Inflammatory macrophage (primary cell): ENCODE measurements around the gene SPATA16.
"Not testable (repeated sequence)": the region's sequence is repeated elsewhere in the genome, so short reads cannot be mapped to it uniquely, and the experiment has no call there.

Source experiments
- DNase-seq, 2 donors: peaks; one replicate each; pipeline ENCODE4 v3.0.0-alpha.2; 2020 to 2022

The SPATA16 gene

DNA sequence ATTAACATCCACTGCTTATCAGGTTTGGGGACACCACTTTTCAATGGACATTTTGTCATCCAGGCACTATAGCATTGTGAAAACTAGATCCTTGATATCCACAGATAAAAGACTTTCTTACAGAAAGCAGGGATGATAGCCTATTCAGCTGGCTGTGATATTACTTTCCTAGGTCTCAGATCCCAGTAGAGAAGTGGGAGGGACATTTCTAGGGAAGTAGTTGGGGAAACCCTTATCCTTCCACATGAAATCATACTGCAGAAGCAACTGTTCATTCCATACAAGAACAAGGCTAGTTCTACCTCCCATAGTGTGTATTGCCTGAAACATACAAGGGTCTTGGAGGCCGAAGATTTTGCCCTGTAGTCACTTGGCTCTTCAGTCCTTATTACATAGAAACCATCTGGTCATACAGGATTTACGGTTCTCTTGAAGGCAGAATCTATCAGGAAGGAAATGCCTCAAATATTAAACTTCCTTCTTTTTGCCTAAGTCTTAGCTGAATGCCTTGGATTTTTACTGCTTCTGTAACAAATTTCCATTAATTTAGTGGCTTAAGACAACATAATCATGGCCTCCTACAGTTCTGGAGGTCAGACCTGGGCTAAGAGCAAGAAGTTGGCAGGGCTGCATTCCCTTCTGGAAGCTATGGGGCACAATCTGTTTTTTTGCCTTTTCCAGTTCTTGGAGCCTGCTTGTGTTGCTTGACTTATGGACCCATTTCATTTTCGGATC is 271.1 kb downstream of the SPATA16 start:
- no peak for DNase-seq

DNA sequence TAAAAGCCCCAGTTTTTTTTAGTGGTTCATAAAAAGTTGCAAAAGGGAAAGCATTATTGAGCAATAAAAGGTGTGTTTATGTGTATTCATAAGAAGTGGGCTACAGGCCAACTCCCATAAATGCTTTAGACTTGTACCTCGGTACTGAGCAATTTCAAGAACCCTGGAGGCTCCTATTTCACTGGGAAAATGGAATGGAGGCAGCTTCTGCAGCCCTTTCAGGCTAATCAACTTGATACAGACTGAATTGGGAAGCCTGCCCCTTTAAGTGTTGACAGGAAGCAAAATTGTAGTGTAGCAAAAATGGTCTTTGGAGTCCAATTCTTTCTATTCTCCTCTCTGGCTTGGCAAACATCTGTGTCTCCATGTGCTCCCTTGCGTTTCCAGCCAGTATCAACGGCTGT is 271.7 kb downstream of the SPATA16 start:
- DNase-seq: no peak

DNA sequence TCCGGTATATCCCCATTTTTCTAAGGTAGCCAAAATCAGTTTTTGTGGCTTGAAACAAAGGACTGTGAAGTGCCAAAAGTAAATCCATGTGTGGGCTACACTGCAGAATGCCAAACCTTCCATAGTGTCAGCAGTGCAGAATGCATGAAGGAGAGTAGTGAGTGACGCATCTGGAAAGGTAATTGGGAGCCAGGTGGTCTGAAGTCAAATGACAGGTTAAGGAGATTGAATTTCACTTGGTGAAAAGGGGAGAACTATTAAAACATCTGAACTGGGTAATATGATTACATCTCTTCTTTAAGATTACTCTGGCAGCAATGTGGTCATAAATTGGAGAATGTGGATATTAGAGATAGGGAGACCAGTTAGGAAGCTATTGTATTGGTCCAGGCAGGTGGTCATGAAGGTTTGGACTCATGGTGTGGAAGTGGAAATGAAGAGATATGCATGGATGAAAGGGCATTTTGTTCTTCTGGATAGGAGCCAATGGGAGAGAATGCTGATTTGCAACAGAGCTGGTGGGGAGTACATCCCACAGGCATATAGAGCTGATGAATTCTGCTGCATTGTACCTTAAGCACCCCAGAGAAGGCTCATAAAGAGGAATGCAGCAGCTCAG is 272.3 kb downstream of the SPATA16 start:
- DNase-seq: no peak

DNA sequence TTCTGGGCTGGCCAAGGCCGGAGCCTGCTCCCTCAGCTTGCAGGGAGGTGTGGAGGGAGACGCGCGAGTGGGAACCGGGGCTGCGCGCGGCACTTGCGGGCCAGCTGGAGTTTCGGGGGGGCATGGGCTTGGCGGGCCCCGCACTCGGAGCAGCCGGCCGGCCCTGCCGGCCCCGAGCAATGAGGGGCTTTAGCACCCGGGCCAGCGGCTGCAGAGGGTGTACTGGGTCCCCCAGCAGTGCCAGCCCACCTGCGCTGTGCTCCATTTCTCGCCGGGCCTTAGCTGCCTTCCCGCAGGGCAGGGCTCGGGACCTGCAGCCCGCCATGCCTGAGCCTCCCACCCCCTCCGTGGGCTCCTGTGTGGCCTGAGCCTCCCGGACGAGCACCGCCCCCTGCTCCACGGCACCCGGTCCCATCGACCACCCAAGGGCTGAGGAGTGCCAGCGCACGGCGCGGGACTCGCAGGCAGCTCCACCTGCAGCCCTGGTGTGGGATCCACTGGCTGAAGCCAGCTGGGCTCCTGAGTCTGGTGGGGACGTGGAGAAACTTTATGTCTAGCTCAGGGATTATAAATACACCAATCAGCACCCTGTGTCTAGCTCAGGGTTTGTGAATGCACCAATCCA is 274.2 kb downstream of the SPATA16 start:
- not testable (repeated sequence) for DNase-seq

DNA sequence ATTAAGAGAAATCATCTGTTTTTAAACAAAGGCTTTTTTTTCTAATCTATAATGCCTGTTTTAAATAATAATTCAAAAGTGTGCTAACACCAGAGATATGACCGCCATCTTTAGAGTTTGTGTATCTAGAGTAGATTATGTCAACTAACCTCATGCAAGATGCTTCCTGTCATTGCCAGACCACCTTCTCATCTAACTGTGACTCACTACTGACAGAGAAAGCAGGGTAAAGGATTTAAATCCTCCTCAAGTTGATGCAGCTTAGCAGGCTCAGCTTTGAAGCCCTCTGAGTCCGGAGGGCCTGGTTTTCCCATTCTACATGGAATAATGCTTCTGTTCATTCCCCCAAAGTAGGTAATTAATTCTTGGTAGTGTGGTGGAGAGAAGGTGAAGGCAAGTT is 282.0 kb downstream of the SPATA16 start:
- no peak for DNase-seq

DNA sequence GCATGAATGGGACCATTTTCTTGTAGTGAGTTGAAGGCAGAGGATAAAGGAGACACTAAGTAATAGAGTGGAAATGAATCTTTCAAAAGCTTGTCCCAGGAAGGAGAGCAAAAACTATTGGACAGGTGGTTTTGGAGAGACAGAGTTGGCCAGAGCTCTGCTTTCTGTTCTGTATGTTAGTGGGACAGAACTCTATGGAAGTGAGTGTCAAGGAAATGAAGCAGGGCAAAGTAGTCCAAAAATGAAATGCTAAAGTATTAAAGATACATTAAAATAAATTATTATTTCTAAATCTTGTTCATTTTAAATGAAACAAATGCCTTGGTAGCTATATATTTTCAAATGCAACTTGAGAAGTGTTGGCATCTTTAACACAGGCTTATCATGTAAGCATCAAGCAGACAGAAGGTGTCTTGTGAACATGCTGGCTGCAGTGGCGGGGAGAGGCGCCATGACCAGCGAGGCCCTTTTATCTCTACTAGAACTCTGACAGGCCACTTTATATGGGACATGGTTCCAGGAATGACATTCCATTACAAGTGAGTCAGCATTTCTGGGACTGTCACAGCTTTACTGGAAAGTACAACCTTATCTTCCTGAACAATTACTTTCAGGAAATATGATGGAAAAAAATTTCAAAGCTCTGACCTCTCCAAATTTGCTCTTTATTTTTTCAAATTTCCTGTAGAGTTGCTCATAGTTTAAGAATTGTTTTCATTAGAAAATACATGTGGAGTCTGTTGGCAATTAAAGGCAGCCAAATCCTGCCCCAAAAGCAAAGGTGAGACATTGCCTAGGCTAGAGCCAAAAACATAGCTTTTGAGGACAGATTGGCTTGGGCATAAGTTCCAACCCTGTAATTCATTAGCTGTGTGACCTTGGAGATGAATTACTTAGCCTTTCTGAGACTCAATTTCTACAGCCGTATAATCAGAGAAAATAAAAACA is 284.0 kb downstream of the SPATA16 start:
- DNase-seq: no peak

DNA sequence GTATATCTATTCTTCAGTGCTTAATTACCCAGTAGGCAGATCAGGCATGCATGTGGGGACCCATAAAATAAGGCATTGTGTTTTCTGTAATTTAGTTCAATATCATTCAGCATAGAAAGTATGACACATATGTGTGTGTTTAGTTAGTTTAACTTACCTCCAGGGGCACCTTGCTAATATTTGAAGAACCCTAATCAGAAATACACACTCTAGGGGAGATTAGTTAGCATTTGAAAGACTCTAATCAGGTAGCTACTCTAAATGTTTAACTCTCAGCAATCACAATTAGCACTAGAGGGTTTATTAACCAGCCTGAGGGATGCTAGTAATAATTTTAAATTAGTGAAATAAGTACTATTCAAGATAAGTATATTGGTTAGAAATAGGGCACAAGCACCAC is 286.0 kb downstream of the SPATA16 start:
- no peak for DNase-seq

DNA sequence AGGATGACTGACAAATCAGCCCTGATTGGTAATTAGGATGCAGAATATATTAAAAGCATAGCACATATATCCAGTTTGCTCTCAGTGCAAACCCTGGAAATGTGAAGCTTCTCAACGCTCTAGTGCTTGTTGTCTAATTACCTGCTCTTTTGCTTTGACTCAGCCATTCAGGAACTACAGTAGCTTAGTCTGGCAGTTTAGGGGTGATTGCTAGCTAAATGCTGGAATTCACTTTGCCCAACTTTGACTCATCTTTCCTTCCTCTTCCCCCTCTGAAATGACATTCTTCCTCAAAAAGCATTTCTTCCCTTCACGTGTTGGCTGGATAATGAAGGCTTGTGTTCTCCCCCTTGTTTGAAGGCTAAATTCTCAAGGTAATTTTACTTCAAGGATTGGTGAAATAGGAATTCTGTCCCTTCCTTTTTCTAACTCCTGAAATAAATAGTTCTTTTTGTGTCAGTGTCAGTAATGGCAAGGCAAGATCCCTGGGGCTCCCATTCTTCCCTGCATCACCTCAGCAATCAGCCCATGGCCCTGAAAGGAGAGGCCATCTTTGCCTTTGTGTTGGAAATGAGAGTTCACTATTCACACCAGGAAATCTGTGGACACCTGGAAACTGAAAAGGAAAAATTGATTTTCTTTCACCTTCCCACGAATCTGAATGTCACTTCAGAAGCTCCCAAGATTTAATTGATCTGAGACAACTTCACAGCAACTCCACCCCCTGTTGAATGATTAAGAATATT is 286.9 kb downstream of the SPATA16 start:
- peak; percentile 18 to 26 for DNase-seq

DNA sequence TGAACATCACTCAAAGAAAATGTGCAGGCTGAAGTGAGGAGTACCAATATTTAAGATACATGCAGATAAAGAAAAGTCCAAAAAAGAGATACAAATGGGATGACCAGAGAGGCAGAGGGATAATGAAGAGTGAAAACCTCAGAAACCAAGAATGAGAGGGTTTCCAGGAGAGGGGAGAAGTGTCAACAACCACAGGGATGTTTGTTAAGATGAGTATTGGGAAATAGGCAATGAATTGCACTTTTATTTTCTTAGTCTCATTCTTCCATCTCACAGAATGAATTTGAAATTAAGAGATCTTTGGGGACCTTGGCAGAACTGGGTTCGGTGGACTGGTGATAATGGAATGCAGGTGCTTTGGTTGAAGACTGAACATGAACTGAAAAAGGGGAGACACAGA is 288.0 kb downstream of the SPATA16 start:
- no peak for DNase-seq

DNA sequence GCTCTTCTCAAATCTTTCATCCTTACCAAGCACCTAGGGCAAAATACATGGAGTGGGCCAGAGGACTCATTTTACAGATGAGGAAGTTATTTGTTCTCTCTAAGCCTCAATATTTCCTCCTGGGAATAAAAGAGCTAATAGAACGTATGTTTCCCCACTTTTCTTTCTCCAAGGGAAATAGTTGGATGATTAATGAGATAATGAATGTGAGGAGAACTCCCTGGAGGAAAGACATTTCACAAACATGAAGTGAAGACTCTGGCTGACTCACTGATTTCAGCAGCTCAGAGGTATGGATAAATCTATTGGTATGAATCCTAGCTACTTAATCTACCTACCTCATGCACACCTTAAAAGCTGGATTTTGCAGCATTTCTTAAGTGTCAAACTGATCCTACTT is 292.1 kb downstream of the SPATA16 start:
- DNase-seq: no peak

DNA sequence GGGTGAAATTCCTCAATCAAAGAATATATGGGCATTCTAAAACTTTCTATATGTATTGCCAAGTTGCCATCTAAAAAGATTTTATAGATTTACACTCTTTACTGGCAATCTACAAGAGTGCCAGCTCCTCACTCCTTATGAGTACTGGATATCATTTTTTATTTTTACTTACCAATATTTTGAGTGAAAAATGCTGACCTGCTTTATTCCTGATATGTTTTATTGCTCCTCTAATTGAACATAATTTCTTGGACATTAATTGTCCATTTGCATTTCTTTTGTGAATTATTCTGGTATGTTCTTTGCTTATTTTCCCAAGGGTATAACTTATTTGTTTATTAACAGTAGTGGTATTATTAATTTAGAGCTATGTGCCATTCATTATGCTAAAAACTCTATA is 293.7 kb downstream of the SPATA16 start:
- no peak for DNase-seq

DNA sequence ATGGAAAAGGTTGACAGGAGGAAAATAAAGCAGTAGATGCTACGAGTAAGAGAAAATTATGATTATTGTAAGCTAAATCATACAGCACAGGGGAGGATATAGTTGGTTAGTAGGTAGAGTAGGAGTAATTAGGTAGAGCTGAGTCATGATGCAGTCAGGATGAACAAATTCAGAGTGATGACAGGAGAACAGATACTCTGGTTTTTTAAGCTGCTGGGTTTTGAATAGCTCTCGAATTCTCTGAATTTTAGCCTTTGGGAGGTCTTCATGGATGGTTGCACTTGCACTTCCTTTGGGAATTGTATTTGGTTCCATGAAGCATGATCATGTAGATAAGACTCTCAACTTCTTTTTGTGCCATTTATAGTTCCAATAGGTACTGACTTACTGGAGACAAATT is 294.3 kb downstream of the SPATA16 start:
- no peak for DNase-seq

DNA sequence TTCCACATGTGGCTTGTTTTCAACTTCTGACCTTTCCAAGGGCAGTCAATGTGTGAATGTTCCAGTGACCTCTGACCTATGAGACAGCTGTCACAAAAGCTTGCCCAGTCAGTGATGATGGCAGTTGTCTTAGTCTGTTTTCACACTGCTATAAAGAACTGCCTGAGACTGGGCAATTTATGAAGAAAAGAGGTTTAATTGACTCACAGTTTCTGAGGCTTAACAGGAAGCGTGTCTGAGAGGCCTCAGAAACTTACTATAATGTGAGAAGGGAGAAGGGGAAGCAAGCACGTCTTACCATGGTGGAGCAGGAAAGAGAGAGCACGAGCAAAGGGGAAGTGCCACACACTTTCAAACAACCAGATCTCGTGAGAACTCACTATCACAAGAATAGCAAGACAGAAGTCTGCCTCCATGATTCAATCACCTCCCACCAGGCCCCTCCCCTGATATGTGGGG is 294.9 kb downstream of the SPATA16 start:
- peak; percentile 56 to 70 for DNase-seq

DNA sequence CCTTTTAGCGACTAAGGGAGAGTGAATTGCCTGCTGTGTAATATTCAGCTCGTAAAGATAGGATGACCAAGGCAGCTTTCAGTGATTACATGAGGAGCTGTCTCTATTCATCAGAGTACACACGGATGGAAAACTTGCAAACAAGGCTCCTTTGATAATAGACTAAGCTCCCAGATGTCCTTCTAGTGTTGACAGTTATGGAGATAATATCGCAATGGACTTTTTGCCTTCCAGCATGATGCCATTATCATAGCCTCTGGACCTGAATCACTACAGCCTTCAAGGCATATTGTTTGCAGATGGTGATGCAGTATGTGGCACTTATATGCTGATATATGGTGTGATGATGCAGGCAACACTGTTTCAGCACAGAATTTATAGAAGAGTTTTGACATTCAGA is 296.6 kb downstream of the SPATA16 start:
- DNase-seq: no peak

DNA sequence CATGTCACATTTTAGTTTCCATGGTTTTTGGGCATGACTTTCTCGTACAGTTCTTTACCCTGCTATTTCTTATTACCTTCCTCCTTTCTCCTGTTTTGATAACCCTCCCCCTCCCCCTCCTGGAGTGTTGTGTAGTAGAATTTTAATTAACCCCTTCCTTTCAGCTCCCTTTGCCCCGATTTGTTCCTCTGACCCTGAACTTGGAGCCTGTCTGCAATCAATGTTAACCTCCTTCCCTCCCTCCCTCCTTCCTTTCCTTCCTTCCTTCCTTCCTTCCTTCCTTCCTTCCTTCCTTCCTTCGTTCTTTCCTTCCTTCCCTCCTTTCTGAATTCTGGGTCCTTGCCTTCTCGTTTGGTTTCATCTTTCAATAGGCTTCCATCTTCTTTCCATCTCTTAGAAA is 300.1 kb downstream of the SPATA16 start:
- no peak for DNase-seq

DNA sequence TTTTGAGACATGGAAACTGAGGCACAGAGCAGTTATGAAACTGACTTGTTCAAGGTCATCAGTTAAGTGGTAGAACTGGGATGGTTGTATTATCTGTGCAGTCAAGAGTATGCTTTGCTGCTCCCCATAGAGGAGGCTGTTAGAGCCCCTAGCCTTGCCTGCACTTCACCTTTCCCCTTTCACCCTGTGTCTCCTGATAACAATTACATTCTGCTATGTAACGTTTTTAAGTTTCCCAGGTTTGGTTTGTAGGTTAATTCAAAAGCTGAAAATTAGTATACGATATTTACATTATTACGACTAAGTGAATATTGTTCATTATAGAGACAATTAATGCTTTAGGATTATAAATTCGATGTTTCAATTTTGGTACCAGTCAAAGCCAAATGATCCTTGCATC is 300.6 kb downstream of the SPATA16 start:
- no peak for DNase-seq

DNA sequence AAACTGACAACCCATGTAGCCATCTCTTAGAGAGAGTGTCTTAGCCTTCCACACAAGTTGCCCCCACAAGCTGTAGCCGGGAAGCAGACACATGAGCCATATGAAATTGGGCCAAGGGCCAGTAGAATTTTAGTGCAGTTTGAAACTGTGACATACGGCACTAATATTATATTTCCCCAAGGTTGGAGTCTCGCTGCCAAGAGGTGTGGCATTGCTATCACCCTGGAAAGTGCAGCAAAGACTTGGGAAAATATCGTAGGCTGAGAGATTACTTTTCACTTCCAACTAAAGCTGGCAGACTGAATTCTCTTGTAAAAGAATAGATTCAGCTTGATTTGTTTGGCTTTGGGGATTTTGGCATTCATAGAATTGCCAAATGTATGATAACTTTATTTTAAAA is 301.4 kb downstream of the SPATA16 start:
- DNase-seq: no peak
